ENCODE results near the gene CHRM2.
A peak's percentile ranks its signal among the peaks of the same experiment; 100 is the strongest.

The CHRM2 gene

DNA sequence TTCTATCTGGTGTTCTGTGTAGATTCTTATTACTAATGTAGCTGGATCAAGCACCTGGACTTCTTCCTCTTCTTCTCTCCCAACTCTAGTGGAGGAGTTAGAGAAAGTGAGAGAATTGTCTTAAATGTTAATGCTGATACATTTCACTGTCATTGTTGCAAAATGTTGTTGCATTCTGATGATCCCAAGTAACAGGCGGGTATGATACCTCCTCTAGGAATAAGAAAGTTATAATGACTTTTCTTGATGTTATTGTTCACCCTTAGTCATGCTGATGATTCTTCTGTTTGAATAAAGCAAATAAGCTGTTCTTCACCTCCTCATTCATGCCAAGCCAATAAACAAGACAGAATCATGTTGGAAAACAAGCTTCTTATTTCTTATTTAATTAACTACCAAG lies 9.1 kb downstream of the CHRM2 start:
- POLR2A ChIA-PET = no interaction called here
- Histone ChIP-seq H3K4me1 (ENCODE audit: control extremely low read depth in 1 of 4, control insufficient read depth in 4 of 4, insufficient read depth in 4 of 4, low read length in 3 of 4) (peaks cover 0 to 4% (median 0%) of the 10 kb centered on the region in 4 experiments), H3K27ac (ENCODE audit: insufficient read depth in 1 of 2, low read depth in 1 of 2, low read length in 2 of 2, poor library complexity in 1 of 2, severe bottlenecking in 2 of 2) (no peak overlapping the region), H3K9me3 (ENCODE audit: control extremely low read depth in 1 of 5, control insufficient read depth in 4 of 5, insufficient read depth in 2 of 5, low read depth in 1 of 5, low read length in 4 of 5) (no peaks in the 10 kb centered on the region), H3K36me3 (ENCODE audit: control insufficient read depth in 4 of 4, insufficient read depth in 4 of 4, low read length in 3 of 4) (no peaks in the 10 kb centered on the region), H3K4me3 (ENCODE audit: control insufficient read depth in 1 of 7, extremely low read depth in 1 of 7, insufficient read depth in 4 of 7, low read depth in 2 of 7, low read length in 6 of 7) (no peak overlapping the region), H3K27me3 (replicated peaks in 2 of 5; ENCODE audit: control insufficient read depth in 4 of 5, insufficient read depth in 5 of 5, low read length in 4 of 5) (peaks cover under 1 to 14% (median 7%) of the 10 kb centered on the region in 5 experiments)
- WGBS (ENCODE audit: insufficient coverage) = no CpG with 5 or more reads among the region's 1 CpG
- DNase-seq = no peak
- CTCF ChIA-PET = interaction anchor here (0.6 to 1.7 kb wide), 2 partner anchors 11 to 42 kb away, joined by 3 read pairs; no protein-coding TSS in a partner anchor

DNA sequence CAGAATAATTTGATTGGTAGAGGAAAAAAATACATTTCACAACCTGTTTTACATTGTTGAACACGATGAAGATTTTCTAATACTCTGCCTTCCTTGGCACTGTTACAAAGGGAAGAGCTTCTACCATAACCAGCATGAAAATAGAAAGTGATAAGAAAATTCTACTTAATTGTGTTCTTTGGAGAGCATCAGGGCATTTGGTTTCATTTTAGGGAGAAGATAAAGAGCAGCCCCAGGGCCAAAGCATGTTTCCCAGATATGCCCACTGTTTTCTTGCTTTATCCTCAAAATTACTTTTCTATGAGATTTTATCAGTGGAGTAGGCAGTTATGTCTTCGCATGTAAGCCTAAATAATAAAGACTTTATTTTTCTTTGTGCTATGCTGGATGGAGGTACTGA lies 9.5 kb downstream of the CHRM2 start:
- Histone ChIP-seq H3K27me3 (replicated peaks in 2 of 5; ENCODE audit: control insufficient read depth in 4 of 5, insufficient read depth in 5 of 5, low read length in 4 of 5) (peaks cover 0 to 10% (median 5%) of the 10 kb centered on the region in 5 experiments), H3K4me1 (ENCODE audit: control extremely low read depth in 1 of 4, control insufficient read depth in 4 of 4, insufficient read depth in 4 of 4, low read length in 3 of 4) (peaks cover 0 to 4% (median 0%) of the 10 kb centered on the region in 4 experiments), H3K36me3 (ENCODE audit: control insufficient read depth in 4 of 4, insufficient read depth in 4 of 4, low read length in 3 of 4) (no peaks in the 10 kb centered on the region), H3K9me3 (ENCODE audit: control extremely low read depth in 1 of 5, control insufficient read depth in 4 of 5, insufficient read depth in 2 of 5, low read depth in 1 of 5, low read length in 4 of 5) (no peaks in the 10 kb centered on the region), H3K27ac (ENCODE audit: insufficient read depth in 1 of 2, low read depth in 1 of 2, low read length in 2 of 2, poor library complexity in 1 of 2, severe bottlenecking in 2 of 2) (no peak overlapping the region), H3K4me3 (ENCODE audit: control insufficient read depth in 1 of 7, extremely low read depth in 1 of 7, insufficient read depth in 4 of 7, low read depth in 2 of 7, low read length in 6 of 7) (no peak overlapping the region)
- POLR2A ChIA-PET = no interaction called here
- DNase-seq = no peak
- CTCF ChIA-PET = interaction anchor here (0.6 to 1.7 kb wide), 2 partner anchors 12 to 42 kb away, joined by 3 read pairs; no protein-coding TSS in a partner anchor
- WGBS (ENCODE audit: insufficient coverage) = no CpG with 5 or more reads among the region's 2 CpGs

DNA sequence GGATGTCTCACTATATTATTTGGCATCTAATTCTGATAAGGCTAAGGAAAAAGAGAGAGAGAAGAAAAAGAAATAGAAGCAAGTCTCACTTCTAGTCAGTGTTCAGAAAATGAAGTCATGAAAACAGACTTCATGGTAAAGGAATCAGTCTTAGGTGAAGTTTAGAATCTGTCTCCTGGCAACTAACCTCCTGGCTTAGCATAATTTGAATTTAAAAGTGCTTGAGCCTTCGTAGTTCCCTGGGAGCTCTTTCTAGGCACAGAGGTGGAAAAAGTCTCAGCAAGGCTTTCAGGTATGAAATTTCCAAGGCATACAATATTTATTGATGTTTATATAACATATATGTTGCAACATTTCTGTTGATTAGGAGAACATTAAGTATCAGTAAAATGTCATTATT lies 10.4 kb downstream of the CHRM2 start:
- Histone ChIP-seq H3K4me3 (ENCODE audit: control insufficient read depth in 1 of 7, extremely low read depth in 1 of 7, insufficient read depth in 4 of 7, low read depth in 2 of 7, low read length in 6 of 7) (no peak overlapping the region), H3K9me3 (ENCODE audit: control extremely low read depth in 1 of 5, control insufficient read depth in 4 of 5, insufficient read depth in 2 of 5, low read depth in 1 of 5, low read length in 4 of 5) (no peaks in the 10 kb centered on the region), H3K4me1 (ENCODE audit: control extremely low read depth in 1 of 4, control insufficient read depth in 4 of 4, insufficient read depth in 4 of 4, low read length in 3 of 4) (peaks cover 0 to 4% (median 0%) of the 10 kb centered on the region in 4 experiments), H3K27ac (ENCODE audit: insufficient read depth in 1 of 2, low read depth in 1 of 2, low read length in 2 of 2, poor library complexity in 1 of 2, severe bottlenecking in 2 of 2) (no peak overlapping the region), H3K36me3 (ENCODE audit: control insufficient read depth in 4 of 4, insufficient read depth in 4 of 4, low read length in 3 of 4) (no peaks in the 10 kb centered on the region), H3K27me3 (replicated peaks in 2 of 5; ENCODE audit: control insufficient read depth in 4 of 5, insufficient read depth in 5 of 5, low read length in 4 of 5) (peaks cover 0 to 3% (median 0%) of the 10 kb centered on the region in 5 experiments)
- DNase-seq = no peak
- POLR2A ChIA-PET = no interaction called here
- CTCF ChIA-PET = no interaction called here
- WGBS (ENCODE audit: insufficient coverage) = no CpG with 5 or more reads among the region's 1 CpG

DNA sequence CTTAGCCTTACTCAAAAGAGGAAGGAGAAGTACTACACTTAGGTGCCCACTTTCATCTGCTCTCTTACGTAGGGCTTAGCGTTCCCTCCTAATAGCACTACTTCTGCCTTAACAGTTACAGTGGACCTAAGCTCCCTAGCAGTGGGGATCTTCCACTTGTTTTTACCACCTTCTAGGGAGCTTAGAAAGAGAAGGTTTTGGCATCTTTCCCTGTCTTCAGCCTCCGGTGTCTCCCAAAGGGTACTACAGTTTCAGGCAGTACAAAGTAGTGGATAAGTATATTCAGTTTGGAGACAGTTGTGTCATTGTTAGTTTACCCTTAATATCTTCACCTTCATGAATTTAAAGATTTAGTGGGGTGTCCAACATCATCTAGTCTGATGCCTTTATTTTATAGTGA lies 14.6 kb downstream of the CHRM2 start:
- H3K27ac ChIP-seq (ENCODE audit: insufficient read depth in 1 of 2, low read depth in 1 of 2, low read length in 2 of 2, poor library complexity in 1 of 2, severe bottlenecking in 2 of 2) = no peak overlapping the region
- ChIA-PET CTCF (interaction anchor here (0.9 to 1.5 kb wide), 2 partner anchors 11 to 13 kb away, joined by 3 read pairs; no protein-coding TSS in a partner anchor), POLR2A (no interaction called here)
- no peak overlapping the region for H3K4me3 ChIP-seq (ENCODE audit: control insufficient read depth in 1 of 7, extremely low read depth in 1 of 7, insufficient read depth in 4 of 7, low read depth in 2 of 7, low read length in 6 of 7)
- H3K27me3 ChIP-seq (replicated peaks in 2 of 5; ENCODE audit: control insufficient read depth in 4 of 5, insufficient read depth in 5 of 5, low read length in 4 of 5) = no peaks in the 10 kb centered on the region
- peaks cover 0 to 4% (median 0%) of the 10 kb centered on the region in 4 experiments for H3K4me1 ChIP-seq (ENCODE audit: control extremely low read depth in 1 of 4, control insufficient read depth in 4 of 4, insufficient read depth in 4 of 4, low read length in 3 of 4)
- WGBS (ENCODE audit: insufficient coverage) = 36% methylated on average over 2 of the region's 3 CpGs
- DNase-seq = peak; percentile 13 to 54 (median 40)
- no peaks in the 10 kb centered on the region for H3K9me3 ChIP-seq (ENCODE audit: control extremely low read depth in 1 of 5, control insufficient read depth in 4 of 5, insufficient read depth in 2 of 5, low read depth in 1 of 5, low read length in 4 of 5)
- no peaks in the 10 kb centered on the region for H3K36me3 ChIP-seq (ENCODE audit: control insufficient read depth in 4 of 4, insufficient read depth in 4 of 4, low read length in 3 of 4)

DNA sequence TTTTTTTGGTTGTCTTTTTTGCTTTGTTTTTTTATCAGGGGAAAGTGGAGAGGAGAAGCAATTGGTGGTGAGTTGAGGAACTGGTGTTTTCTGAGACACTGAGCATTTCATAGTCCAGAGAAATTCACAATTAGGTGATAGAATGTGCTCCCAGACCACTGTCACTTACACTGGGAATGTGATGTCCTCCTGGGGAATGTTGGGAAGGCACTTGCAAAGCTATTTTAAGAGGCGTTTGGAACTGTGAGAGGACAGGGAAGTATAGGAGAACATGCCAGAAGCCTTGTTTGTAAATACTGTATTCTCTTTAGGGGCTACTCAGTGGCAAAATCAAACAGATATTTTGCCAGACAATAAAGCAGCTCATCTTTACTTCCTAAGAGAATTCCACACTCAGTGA lies 16.0 kb downstream of the CHRM2 start:
- no CpG with 5 or more reads among the region's 1 CpG for WGBS (ENCODE audit: insufficient coverage)
- ChIA-PET POLR2A (interaction anchor here (0.6 kb wide), 1 partner anchor 22 kb away, joined by 3 read pairs; no protein-coding TSS in a partner anchor), CTCF (interaction anchor here (1.0 to 1.5 kb wide), 2 partner anchors 9 to 10 kb away, joined by 3 to 4 read pairs; no protein-coding TSS in a partner anchor)
- Histone ChIP-seq H3K27ac (ENCODE audit: insufficient read depth in 1 of 2, low read depth in 1 of 2, low read length in 2 of 2, poor library complexity in 1 of 2, severe bottlenecking in 2 of 2) (no peak overlapping the region), H3K4me1 (ENCODE audit: control extremely low read depth in 1 of 4, control insufficient read depth in 4 of 4, insufficient read depth in 4 of 4, low read length in 3 of 4) (peaks cover 0 to 4% (median 0%) of the 10 kb centered on the region in 4 experiments), H3K9me3 (ENCODE audit: control extremely low read depth in 1 of 5, control insufficient read depth in 4 of 5, insufficient read depth in 2 of 5, low read depth in 1 of 5, low read length in 4 of 5) (no peaks in the 10 kb centered on the region), H3K27me3 (replicated peaks in 2 of 5; ENCODE audit: control insufficient read depth in 4 of 5, insufficient read depth in 5 of 5, low read length in 4 of 5) (no peaks in the 10 kb centered on the region), H3K36me3 (ENCODE audit: control insufficient read depth in 4 of 4, insufficient read depth in 4 of 4, low read length in 3 of 4) (no peaks in the 10 kb centered on the region), H3K4me3 (ENCODE audit: control insufficient read depth in 1 of 7, extremely low read depth in 1 of 7, insufficient read depth in 4 of 7, low read depth in 2 of 7, low read length in 6 of 7) (no peak overlapping the region)
- DNase-seq = no peak

- Histone ChIP-seq H3K27ac (ENCODE audit: insufficient read depth in 1 of 2, low read depth in 1 of 2, low read length in 2 of 2, poor library complexity in 1 of 2, severe bottlenecking in 2 of 2) (no peak overlapping the region), H3K9me3 (ENCODE audit: control extremely low read depth in 1 of 5, control insufficient read depth in 4 of 5, insufficient read depth in 2 of 5, low read depth in 1 of 5, low read length in 4 of 5) (no peaks in the 10 kb centered on the region), H3K4me1 (ENCODE audit: control extremely low read depth in 1 of 4, control insufficient read depth in 4 of 4, insufficient read depth in 4 of 4, low read length in 3 of 4) (peaks cover 0 to 13% (median 0%) of the 10 kb centered on the region in 4 experiments), H3K36me3 (ENCODE audit: control insufficient read depth in 4 of 4, insufficient read depth in 4 of 4, low read length in 3 of 4) (no peaks in the 10 kb centered on the region), H3K4me3 (ENCODE audit: control insufficient read depth in 1 of 7, extremely low read depth in 1 of 7, insufficient read depth in 4 of 7, low read depth in 2 of 7, low read length in 6 of 7) (no peak overlapping the region), H3K27me3 (replicated peaks in 2 of 5; ENCODE audit: control insufficient read depth in 4 of 5, insufficient read depth in 5 of 5, low read length in 4 of 5) (peaks cover 0 to 2% (median 0%) of the 10 kb centered on the region in 5 experiments)
- no CpG with 5 or more reads among the region's 1 CpG for WGBS (ENCODE audit: insufficient coverage)
- no peak for DNase-seq
- ChIA-PET POLR2A (no interaction called here), CTCF (no interaction called here)
These were observed 18.9 kb downstream of the CHRM2 start for GRCh38 chr7:136887317-136887716.

- H3K4me3 ChIP-seq (ENCODE audit: control insufficient read depth in 1 of 7, extremely low read depth in 1 of 7, insufficient read depth in 4 of 7, low read depth in 2 of 7, low read length in 6 of 7) = no peak overlapping the region
- no peaks in the 10 kb centered on the region for H3K36me3 ChIP-seq (ENCODE audit: control insufficient read depth in 4 of 4, insufficient read depth in 4 of 4, low read length in 3 of 4)
- ChIA-PET CTCF (interaction anchor here (1.3 kb wide), 1 partner anchor 16 kb away, joined by 4 read pairs; no protein-coding TSS in a partner anchor), POLR2A (no interaction called here)
- H3K4me1 ChIP-seq (ENCODE audit: control extremely low read depth in 1 of 4, control insufficient read depth in 4 of 4, insufficient read depth in 4 of 4, low read length in 3 of 4) = peaks cover 0 to 11% (median 0%) of the 10 kb centered on the region in 4 experiments
- H3K27ac ChIP-seq (ENCODE audit: insufficient read depth in 1 of 2, low read depth in 1 of 2, low read length in 2 of 2, poor library complexity in 1 of 2, severe bottlenecking in 2 of 2) = no peak overlapping the region
- H3K9me3 ChIP-seq (ENCODE audit: control extremely low read depth in 1 of 5, control insufficient read depth in 4 of 5, insufficient read depth in 2 of 5, low read depth in 1 of 5, low read length in 4 of 5) = no peaks in the 10 kb centered on the region
- H3K27me3 ChIP-seq (replicated peaks in 2 of 5; ENCODE audit: control insufficient read depth in 4 of 5, insufficient read depth in 5 of 5, low read length in 4 of 5) = peaks cover 0 to 2% (median 0%) of the 10 kb centered on the region in 5 experiments
- DNase-seq = peak; percentile 54 to 90 (median 82)
- WGBS (ENCODE audit: insufficient coverage) = no CpG with 5 or more reads among the region's 3 CpGs
These were observed 21.9 kb downstream of the CHRM2 start for GRCh38 chr7:136890399-136890798.
